ENCODE measurements around the gene PAK5.

PAK5 gene

GRCh38 chr20:9575836-9576235, 263.0 kb downstream of the PAK5 start:
- DNase-seq (ENCODE audit: low spot score): no peak

GRCh38 chr20:9574776-9575175, 264.1 kb downstream of the PAK5 start:
- DNase-seq (ENCODE audit: low spot score): no peak

- DNase-seq (ENCODE audit: low spot score): no peak
Measured at GRCh38 chr20:9574181-9574580, 264.7 kb downstream of the PAK5 start.

DNA sequence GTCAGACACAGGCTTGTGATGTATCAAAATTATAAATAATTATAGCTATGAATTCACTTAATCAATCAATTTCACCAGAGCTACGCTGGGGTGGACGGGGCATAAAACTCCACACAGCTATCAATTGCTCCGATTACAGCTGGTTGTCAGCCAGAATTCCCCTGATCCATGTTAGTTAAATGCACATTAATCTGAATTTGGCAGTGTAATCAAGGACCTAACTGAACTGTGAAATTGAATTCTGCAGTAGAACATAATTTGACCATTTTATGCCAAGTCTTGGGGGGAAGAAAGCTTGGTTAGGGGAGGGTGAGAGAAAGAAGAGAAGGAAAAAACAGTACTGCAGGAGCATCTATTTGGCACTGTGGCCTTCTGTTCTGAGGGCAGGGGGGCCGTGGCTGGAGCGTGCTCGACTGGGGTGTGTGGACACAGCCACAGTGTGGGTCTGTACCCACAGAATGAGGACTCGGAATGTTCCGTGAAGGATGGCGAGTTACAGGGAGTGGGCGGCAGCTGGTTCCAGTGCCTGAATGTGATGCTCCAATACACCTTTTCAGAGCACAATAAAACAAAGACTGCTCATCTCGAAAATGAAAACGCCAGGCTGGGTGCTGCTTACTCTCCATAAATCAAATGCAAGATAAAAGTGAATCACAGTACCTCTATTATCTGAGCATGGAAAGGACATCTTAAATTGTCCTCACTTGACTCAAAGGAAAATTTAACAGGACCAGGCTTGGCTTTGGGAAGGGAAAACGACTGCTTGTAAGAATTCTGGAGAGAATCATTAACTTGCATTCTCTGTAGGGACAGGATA, 265.3 kb downstream of the PAK5 start:
- DNase-seq (ENCODE audit: low spot score): no peak

DNA sequence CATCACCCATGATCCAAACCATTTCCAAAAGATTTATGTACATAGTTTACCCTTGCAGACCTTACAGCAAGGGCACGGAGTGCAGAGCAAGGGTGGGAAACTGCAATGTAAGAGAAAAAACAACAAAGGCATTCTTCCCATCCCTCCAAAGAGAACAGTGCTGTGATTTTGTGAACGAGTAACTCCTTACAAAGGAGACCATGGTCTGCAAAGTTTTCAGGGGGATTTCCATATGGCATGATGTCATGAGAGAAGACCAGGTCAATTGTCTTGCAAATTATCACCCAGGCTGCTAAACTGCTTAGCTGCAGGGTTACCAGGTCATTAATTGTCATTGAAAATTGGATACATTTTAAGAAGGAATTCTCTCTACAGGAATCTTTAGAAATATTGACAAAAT, 266.2 kb downstream of the PAK5 start:
- DNase-seq (ENCODE audit: low spot score): no peak

GRCh38 chr20:9571783-9572182, 267.1 kb downstream of the PAK5 start:
- no peak for DNase-seq (ENCODE audit: low spot score)

- DNase-seq (ENCODE audit: low spot score): no peak
Measured at GRCh38 chr20:9570612-9571011, 268.3 kb downstream of the PAK5 start.

GRCh38 chr20:9566977-9567376, 271.9 kb downstream of the PAK5 start:
- DNase-seq (ENCODE audit: low spot score): no peak

DNA sequence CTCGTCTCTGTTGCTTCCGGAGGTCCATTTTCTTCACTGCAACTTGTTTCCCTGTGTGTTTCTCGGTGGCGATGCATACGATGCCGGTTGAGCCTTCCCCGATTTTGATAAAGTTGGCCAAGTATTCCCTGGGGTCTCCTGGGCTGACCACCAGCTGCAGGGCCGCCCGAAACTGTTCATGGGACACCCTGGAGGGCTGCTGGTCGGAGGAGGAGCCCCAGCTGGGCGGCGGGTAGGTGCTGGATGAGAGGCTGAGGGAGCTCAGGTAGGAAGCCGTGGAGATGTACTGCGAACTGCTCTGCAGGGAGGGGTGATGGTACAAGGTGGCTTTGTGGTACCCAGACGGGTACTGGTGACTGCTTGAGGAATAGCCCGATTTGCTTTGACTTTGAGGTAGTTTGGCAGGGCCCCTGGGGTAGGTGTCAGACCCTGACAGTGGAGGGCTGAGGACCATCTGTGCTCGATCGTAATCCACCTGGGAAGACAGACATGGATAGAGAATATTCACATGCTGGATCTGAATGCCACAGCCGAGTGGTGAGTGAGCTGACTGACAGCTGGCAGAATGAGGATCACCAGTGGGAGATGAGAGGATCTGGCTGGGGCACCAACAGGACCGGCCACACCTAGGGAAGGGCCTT, 272.8 kb downstream of the PAK5 start:
- DNase-seq (ENCODE audit: low spot score): no peak

GRCh38 chr20:9557411-9557810, 281.5 kb downstream of the PAK5 start:
- DNase-seq (ENCODE audit: low spot score): no peak

DNA sequence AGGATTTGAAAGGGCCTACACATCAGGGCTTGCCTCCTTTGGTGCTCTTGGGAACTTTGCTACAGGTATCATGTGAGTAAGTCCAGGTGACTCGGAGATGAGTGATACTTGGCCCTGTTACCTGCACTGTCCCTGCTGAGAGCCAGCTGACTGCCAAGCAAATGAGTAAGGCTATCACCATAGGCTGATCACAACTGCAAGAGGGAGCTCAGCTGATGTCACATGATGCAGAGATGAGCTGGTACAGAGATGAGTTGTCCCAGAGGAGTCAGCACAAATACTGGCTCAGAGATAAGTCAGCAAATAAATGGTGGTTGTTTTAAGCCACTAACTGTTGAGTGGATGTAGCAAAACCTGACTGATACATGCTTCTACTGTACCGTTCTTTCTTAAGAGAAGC, 283.1 kb downstream of the PAK5 start:
- DNase-seq (ENCODE audit: low spot score): peak; percentile 56

GRCh38 chr20:9551808-9552550, 286.9 kb downstream of the PAK5 start:
- DNase-seq (ENCODE audit: low spot score): peak; percentile 4

GRCh38 chr20:9550871-9551270, 288.0 kb downstream of the PAK5 start:
- no peak for DNase-seq (ENCODE audit: low spot score)

DNA sequence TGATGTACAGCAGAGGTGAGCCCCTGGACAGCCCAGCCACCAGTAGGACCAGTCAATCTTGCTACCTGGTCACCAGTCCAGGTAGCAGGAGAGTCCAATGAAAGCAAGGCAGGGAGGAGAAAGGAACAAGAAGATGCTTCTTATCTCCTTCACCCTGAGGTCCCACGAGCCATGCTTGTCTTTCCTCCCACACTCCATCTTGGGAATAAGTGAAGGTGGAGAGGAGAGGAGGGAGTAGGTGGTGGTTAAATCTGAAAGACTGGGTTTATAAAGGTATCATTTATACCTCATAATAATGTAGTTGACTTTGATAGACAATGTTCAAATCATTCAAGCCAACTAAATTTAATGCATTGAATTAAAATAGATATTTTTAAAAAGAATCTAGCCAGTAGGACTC, 288.6 kb downstream of the PAK5 start:
- DNase-seq (ENCODE audit: low spot score): no peak

DNA sequence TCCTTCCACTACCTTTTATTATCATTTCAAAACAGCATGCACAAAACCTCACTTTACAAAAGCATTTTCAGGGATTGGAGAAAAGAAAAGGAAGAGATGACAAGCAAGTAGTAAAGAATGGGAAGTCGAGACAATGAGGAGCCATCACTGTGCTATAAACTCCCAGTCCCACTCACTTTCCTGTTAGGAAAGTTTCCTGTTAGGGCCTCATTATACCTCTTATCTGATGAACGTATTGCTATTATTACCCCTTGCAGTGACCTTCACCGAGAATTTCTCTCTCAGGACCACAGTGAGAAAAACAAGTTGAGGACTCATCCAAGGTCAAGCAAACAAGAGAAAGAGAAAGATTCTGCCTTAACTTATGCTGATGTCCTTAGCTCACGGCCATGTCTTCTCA, 295.7 kb downstream of the PAK5 start:
- DNase-seq (ENCODE audit: low spot score): no peak

DNA sequence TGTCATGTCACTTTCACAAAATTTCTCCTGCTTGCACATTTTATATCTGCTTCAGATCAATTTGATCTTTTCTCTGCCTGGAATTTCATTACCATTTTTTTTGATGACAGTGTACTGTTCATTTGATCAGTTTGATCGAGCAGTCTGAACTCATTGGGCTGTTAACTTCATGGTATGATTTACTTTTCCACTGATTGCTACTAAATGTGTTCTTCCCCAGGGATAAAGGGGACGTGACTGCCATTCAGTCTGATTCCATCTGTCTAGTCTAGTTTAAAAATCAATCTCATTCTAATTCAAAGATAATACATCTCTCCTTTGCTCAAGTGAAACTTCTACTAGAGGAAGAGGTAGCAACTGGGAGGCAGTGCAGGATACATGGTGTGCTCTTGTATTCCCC, 303.4 kb downstream of the PAK5 start:
- DNase-seq (ENCODE audit: low spot score): no peak

DNA sequence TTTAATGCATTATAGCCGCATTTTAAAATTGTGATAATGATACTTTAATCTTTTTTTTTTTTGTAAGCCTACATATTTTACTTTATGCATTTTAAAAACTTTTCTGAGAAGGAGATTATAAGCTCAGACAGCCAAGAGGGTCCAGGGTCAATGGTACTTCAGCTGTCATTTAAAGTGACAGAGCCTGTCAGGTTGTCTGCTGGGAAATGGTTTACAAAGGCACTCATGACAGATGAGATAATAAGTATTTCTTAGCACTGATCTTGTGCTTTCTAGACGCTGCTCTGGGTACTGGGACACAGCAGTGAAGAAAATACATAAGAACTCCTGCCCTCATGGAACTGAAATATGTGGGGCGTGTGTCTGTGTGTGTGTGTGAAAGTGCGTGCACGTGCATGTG, 304.9 kb downstream of the PAK5 start:
- DNase-seq (ENCODE audit: low spot score): no peak

DNA sequence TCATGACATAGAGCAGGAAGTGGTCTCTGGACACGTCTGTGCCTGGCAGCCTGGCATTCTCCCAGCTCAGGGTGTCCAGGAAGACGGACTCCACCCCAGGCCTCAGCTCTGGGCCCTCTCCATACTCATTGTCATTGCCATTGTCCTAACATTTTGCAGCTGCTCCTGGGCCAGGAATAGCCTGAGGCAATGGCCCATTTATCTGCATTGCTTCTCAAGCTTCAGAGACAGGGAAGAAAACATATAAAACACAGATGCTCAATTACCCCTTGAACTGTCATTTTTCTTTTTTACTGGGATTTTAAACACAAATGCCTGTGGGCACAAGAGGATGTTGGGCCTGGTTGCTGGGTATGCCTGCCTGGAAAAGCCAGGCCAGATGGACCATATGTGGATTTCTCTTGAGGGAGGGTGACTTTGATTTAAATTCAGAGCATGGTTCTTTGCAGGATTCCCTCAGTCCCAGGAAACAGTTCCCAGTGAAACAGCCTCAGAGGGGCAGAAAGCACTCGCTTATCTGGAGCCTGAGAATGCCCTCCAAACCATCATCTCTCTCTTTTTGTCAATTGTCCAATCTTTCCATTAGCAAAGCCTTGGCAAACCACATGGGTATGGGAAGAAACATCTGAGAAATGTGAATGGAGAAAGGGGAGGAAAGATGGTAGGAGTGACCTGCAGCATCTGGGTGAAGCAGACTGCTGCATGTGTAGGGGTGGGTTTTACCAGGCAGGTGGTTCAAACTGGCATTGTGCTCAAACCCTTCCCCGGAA, 306.6 kb downstream of the PAK5 start:
- no peak for DNase-seq (ENCODE audit: low spot score)

DNA sequence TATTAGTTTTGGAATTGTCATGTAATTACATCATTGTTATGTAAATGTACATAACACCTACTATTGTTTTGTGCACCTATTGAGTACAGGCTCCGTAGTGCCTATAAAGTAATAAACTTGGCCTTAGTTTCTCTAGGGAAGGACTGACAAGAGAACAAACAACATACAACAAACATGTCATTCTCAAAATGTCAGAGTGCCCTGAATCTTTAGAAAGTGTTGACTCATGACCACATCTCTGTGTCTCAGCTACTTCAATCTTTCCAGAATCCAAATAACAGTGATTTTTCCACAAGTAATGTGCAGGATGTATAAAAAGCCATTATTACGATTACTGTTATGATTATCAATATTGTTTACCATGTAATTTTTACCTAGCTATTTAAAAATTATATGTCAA, 307.3 kb downstream of the PAK5 start:
- no peak for DNase-seq (ENCODE audit: low spot score)

DNA sequence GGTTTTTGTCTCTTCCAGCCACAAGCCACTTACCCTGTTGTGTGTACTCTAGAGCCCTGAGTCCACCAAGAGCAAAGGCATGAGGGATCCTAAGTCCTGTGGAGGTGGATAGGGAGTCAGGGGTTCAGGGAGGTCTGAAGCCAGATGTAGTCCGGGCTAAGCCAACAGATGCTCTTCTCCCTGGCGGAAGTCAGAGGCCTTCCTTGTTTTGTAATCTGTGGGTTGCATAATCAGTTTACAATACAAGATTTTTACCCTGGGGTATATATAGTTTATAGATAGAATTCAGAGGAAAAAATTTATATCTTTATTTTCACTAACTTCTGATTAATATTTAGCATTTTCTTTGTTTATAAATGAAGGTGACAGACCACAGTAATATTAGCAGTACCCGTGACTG, 315.2 kb downstream of the PAK5 start:
- DNase-seq (ENCODE audit: low spot score): no peak

DNA sequence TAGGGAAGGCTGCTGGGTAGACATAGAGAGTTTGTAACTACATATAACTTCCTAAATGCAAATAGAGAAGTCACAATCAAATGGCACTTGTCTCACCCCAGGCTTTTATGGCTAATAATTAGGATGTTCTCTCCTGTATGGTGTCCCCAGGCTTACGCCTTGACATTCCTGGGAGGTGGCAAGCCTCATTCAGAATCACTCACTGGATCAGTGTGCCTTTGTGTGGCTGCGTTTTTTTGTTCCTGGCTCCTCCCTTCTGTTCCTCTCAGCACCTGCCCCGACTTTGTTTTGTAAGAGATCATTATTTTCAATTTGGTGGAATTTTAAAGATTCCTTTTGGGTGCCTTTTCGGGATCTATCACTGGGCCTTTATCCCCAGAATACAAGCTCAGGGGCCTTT, 318.8 kb downstream of the PAK5 start:
- DNase-seq (ENCODE audit: low spot score): no peak

DNA sequence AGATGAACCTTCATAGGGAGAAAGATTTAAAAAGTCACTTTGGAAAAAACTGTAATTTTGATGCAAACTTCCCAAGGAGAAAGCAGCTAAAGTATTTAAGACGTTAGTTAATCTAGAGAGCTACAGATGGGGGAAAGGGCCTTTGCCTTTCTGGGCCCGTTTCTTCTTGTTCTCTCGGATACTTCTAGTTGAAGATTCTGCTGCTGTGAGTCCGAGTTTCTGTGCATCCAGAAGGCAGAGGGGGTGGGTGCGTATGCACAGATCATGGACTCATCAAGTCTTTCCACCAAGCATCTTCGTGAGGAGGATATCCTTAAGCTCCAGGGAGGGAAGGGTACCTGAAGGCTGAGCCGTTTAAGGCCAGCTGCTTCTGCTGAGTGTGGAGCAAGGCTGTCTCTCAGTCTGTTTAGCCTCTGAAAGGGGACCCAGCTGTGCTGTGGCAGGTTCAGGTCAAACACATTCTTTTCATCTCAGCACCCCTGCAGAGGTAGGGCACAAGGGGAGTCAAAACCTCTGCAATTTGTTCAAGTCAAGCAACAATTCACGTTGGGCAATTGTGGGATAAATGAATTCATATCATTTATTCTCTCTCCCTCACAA, 320.2 kb downstream of the PAK5 start:
- no peak for DNase-seq (ENCODE audit: low spot score)

Data from RKO (cell line).